Measurements from ENCODE around the gene MORN3.
"Not testable (repeated sequence)": the region's sequence is repeated elsewhere in the genome, so short reads cannot be mapped to it uniquely, and the experiment has no call there.

MORN3 gene

DNA sequence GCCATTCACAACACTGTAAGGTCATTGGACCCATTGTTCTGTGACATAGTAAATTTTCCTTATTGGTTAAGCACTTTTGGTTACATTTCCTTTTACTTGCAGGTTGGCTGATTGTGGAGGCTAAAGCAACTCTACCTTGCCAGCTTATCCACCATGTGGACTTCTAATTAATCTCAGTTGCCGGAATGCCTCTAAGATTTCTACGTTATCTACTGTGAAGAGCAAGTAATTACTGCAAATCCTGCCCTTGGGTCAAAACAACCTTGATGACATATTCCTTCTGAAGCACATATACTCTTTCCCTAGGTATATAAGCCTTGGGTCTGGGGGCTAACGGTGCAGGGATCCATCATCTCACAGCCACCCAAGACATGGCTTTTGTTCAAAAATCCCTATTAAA lies 19.5 kb upstream of the MORN3 start:
- peaks cover 2% of the 10 kb centered on the region; the same call in 1 of the 2 replicates for H3K4me1 ChIP-seq (ENCODE audit: control insufficient read depth, insufficient read depth, low read length)
- no peak overlapping the region for H3K27ac ChIP-seq (ENCODE audit: low read depth, low read length)

DNA sequence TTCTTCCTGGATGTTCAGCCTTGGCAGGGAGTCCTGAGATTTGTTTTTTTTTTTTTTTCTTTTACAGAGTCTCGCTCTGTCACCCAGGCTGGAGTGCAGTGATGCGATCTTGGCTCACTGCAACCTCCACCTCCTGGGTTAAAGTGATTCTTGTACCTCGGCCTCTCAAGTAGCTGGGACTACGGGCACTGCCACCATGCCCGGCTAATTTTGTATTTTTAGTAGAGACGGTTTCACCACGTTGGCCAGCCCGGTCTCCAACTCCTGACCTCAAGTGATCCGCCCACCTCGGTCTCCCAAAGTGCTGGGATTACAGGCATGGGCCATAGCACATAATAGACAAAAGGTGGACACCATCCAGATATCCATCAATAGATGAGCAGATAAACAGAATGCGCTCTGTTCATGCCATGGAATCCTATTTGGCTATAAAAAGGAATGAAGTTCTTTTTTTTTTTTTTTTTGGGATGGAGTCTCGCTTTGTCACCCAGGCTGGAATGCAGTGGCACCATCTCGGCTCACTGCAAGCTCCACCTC lies 10.3 kb upstream of the MORN3 start:
- not testable (repeated sequence) for H3K4me1 ChIP-seq (ENCODE audit: control insufficient read depth, insufficient read depth, low read length); H3K36me3 ChIP-seq (ENCODE audit: control insufficient read depth, insufficient read depth, low read length); H3K27ac ChIP-seq (ENCODE audit: low read depth, low read length); H3K9ac ChIP-seq (ENCODE audit: low read length); H3K27me3 ChIP-seq (ENCODE audit: control insufficient read depth, insufficient read depth, low read length); H3K4me3 ChIP-seq (ENCODE audit: low read depth, low read length); H3K9me3 ChIP-seq (ENCODE audit: control insufficient read depth, insufficient read depth, low read depth, low read length)

More for the DNA sequence above, 19.5 kb upstream of the MORN3 start:
- Histone ChIP-seq H3K9ac (ENCODE audit: low read length) (no peak overlapping the region), H3K27me3 (ENCODE audit: control insufficient read depth, insufficient read depth, low read length) (no peaks in the 10 kb centered on the region), H3K36me3 (ENCODE audit: control insufficient read depth, insufficient read depth, low read length) (no peaks in the 10 kb centered on the region), H3K4me3 (ENCODE audit: low read depth, low read length) (no peak overlapping the region), H3K9me3 (ENCODE audit: control insufficient read depth, insufficient read depth, low read depth, low read length) (no peaks in the 10 kb centered on the region)

DNA sequence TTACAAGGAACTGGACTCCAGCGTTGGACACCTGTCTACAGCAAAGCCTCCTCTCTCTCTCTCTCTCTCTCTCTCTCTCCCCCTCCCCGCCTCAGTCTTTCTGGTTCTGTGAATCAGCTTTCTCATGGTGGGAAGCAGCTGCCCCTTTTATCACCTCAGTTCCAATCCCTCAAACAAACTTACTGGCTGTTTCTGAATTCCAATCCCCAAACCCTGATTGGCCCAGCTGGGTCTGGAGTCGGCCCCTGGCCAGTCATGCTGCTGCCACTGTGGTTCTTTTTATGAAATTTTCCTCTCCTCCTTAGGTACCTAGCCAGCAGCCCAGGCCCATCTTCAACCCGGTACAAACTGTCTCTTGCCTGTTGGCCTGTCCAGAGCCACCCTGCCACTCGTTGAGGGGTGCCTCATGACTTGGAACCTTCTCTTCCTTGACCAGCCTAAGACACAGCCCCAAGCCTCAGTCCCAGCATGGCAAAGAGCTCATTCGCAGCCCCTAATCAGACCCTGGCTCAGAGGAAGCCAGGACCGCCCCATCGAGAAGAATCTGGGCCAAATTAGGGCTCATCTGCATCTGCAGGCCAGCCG lies 9.4 kb upstream of the MORN3 start:
- H3K4me3 ChIP-seq (ENCODE audit: low read depth, low read length): no peak overlapping the region
- H3K27ac ChIP-seq (ENCODE audit: low read depth, low read length): no peak overlapping the region
- peak overlapping the region; percentile 13 for H3K9ac ChIP-seq (ENCODE audit: low read length)

DNA sequence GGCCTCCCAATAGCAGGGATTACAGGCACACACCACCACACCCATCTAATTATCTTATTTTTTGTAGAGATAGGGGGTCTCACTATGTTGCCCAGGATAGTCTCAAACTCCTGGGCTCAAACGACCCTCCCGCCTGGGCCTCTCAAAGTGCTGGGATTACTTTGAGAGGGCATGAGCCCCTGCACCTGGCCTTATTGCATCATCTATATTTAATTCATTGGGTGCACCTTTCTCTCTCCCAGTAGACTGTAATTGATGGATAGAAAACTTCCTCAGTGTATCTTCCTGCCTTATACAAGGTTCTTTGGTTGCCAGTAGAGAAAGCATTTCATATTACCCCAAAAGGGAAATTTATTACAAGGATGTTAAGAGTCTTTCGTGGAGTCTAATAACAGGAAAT lies 8.9 kb upstream of the MORN3 start:
- Histone ChIP-seq H3K9me3 (ENCODE audit: control insufficient read depth, insufficient read depth, low read depth, low read length) (no peaks in the 10 kb centered on the region), H3K36me3 (ENCODE audit: control insufficient read depth, insufficient read depth, low read length) (no peaks in the 10 kb centered on the region), H3K4me3 (ENCODE audit: low read depth, low read length) (no peak overlapping the region), H3K4me1 (ENCODE audit: control insufficient read depth, insufficient read depth, low read length) (peaks cover 9% of the 10 kb centered on the region), H3K27me3 (ENCODE audit: control insufficient read depth, insufficient read depth, low read length) (no peaks in the 10 kb centered on the region), H3K27ac (ENCODE audit: low read depth, low read length) (no peak overlapping the region), H3K9ac (ENCODE audit: low read length) (no peak overlapping the region)

More for the DNA sequence above, 9.4 kb upstream of the MORN3 start:
- no peaks in the 10 kb centered on the region for H3K36me3 ChIP-seq (ENCODE audit: control insufficient read depth, insufficient read depth, low read length)
- H3K9me3 ChIP-seq (ENCODE audit: control insufficient read depth, insufficient read depth, low read depth, low read length): no peaks in the 10 kb centered on the region
- H3K27me3 ChIP-seq (ENCODE audit: control insufficient read depth, insufficient read depth, low read length): no peaks in the 10 kb centered on the region
- H3K4me1 ChIP-seq (ENCODE audit: control insufficient read depth, insufficient read depth, low read length): peaks cover 7% of the 10 kb centered on the region; the same call in 1 of the 2 replicates

DNA sequence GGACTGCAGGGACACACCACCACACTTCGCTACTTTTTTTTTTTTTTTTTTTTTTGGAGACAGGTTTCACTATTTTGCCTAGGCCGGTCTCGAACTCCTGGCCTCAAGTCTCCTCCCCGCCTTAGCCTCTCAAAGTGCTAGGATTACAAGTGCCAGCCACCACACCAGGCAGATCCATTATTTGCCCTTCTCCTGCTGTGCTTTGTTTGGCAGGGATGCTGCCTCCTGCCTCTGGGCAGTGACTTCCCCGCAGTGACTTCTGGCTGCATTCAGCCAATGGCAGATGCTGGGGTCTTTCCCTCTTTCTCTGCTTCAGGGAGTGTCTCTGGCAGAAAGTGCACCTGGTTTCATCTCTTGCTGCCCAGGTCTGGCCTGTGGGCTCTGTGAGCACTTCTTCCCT lies 6.7 kb upstream of the MORN3 start:
- H3K9ac ChIP-seq (ENCODE audit: low read length): no peak overlapping the region
- H3K9me3 ChIP-seq (ENCODE audit: control insufficient read depth, insufficient read depth, low read depth, low read length): no peaks in the 10 kb centered on the region
- peaks cover 22% of the 10 kb centered on the region for H3K4me1 ChIP-seq (ENCODE audit: control insufficient read depth, insufficient read depth, low read length)
- no peak overlapping the region for H3K4me3 ChIP-seq (ENCODE audit: low read depth, low read length)
- H3K27ac ChIP-seq (ENCODE audit: low read depth, low read length): no peak overlapping the region
- no peaks in the 10 kb centered on the region for H3K36me3 ChIP-seq (ENCODE audit: control insufficient read depth, insufficient read depth, low read length)
- H3K27me3 ChIP-seq (ENCODE audit: control insufficient read depth, insufficient read depth, low read length): no peaks in the 10 kb centered on the region

DNA sequence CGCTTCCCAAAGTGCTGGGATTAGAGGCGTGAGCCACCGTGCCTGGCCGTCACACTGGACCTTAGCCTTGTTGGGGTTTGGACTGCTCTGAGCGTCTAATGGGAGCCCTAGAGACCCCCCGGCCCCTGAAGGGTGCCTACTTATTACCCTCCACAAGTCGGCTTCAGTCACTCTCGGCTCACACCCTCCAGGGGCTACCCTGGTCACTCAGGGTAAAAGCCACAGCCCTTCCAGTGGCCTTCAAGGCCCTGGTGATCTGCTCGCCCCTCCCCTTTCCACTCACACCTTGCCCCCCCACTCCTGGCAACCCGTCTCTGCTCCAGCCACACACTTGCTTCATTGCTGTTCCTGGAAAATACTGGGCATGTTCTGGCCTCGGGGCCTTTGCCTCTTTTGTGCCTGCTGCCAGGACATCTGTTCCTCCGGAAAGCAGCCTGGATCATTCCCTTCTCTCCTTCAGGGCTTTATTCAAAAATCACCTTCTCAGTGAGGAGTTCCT lies 3.6 kb upstream of the MORN3 start:
- Histone ChIP-seq H3K9me3 (ENCODE audit: control insufficient read depth, insufficient read depth, low read depth, low read length) (no peaks in the 10 kb centered on the region), H3K4me1 (ENCODE audit: control insufficient read depth, insufficient read depth, low read length) (peaks cover 22% of the 10 kb centered on the region), H3K9ac (ENCODE audit: low read length) (peak overlapping the region; percentile 27), H3K27ac (ENCODE audit: low read depth, low read length) (peak overlapping the region; percentile 71; the same call in 1 of the 2 replicates), H3K4me3 (ENCODE audit: low read depth, low read length) (peak overlapping the region; percentile 63), H3K36me3 (ENCODE audit: control insufficient read depth, insufficient read depth, low read length) (no peaks in the 10 kb centered on the region), H3K27me3 (ENCODE audit: control insufficient read depth, insufficient read depth, low read length) (no peaks in the 10 kb centered on the region)

DNA sequence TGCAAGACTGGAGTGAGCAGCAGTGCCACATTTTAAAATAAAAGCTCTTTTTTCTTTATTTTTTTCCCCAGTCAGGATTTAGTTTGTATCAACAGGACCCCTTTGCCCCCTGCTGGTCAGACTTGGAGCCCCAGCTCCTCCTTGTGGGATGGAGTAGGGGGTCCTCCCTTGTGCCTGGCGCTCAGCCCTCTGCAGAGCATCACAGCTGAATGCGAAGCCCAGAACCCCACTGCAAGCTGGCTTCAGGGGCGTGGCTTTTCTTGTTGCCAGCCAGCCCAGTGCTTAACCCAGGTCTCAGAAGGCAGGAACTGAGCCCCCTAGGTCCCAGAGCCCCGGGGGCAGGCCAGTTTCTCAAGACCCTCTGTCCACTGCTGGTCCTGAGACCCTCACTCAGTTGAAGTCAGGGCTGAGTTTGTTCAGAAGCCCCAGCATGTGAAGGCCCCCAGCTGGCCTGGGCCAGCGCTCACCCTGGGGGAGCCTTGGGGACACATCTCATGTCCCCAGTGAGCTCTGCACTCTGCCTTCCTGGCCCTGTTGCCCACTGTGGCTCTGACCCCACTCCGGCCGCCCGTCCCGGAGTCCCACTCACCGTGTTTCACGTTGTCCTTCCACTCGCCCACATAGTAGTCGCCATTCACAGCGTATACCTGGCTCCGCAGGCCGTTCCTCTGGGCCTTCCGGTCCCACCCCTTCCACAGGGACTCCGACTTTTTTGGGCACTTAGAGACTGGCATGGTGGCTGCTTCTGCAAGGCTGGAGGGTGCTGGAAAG lies 519 bp downstream of the MORN3 start:
- no peak overlapping the region for H3K27ac ChIP-seq (ENCODE audit: low read depth, low read length)
- H3K9ac ChIP-seq (ENCODE audit: low read length): peak overlapping the region; percentile 56
- no peaks in the 10 kb centered on the region for H3K36me3 ChIP-seq (ENCODE audit: control insufficient read depth, insufficient read depth, low read length)
- H3K9me3 ChIP-seq (ENCODE audit: control insufficient read depth, insufficient read depth, low read depth, low read length): no peaks in the 10 kb centered on the region
- no peak overlapping the region for H3K4me3 ChIP-seq (ENCODE audit: low read depth, low read length)
- peaks cover 22% of the 10 kb centered on the region for H3K4me1 ChIP-seq (ENCODE audit: control insufficient read depth, insufficient read depth, low read length)
- H3K27me3 ChIP-seq (ENCODE audit: control insufficient read depth, insufficient read depth, low read length): no peaks in the 10 kb centered on the region

DNA sequence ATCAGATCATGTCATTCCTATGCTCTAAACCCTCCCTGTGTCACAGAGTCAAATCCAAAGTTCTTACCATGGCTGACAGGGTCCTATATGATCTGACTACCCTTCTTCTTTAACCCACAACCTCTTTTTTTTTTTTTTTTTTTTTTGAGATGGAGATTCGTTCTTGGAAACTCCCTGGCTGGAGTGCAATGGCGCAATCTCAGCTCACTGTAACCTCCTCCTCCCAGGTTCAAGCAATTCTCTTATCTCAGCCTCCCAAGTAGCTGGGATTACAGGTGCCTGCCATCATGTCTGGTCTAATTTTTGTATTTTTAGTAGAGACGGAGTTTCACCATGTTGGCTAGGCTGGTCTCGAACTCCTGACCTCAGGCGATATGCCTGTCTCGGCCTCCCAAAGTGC lies 2.6 kb downstream of the MORN3 start:
- not testable (repeated sequence) for H3K36me3 ChIP-seq (ENCODE audit: control insufficient read depth, insufficient read depth, low read length); H3K9me3 ChIP-seq (ENCODE audit: control insufficient read depth, insufficient read depth, low read depth, low read length); H3K27ac ChIP-seq (ENCODE audit: low read depth, low read length); H3K9ac ChIP-seq (ENCODE audit: low read length); H3K4me3 ChIP-seq (ENCODE audit: low read depth, low read length); H3K27me3 ChIP-seq (ENCODE audit: control insufficient read depth, insufficient read depth, low read length)
- peaks cover 11% of the 10 kb centered on the region for H3K4me1 ChIP-seq (ENCODE audit: control insufficient read depth, insufficient read depth, low read length)

DNA sequence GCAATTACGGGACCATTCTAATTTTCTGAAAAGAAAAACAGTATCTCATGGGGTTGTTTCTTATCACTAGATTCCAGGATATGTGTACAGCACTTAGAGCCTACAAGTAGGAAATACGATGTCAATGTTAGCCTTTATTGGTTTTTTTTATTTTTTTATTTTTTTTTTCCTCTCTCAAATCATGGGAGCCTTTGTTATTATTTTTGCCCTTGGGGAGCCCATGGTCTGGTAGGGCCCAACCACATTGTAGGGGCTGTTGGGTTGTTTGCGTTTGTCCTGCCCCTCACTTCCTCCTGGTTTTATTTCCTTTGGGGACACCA lies 5.9 kb downstream of the MORN3 start:
- H3K27me3 ChIP-seq (ENCODE audit: control insufficient read depth, insufficient read depth, low read length): no peaks in the 10 kb centered on the region
- peaks cover 9% of the 10 kb centered on the region for H3K4me1 ChIP-seq (ENCODE audit: control insufficient read depth, insufficient read depth, low read length)
- no peak overlapping the region for H3K9ac ChIP-seq (ENCODE audit: low read length)
- H3K36me3 ChIP-seq (ENCODE audit: control insufficient read depth, insufficient read depth, low read length): no peaks in the 10 kb centered on the region
- H3K4me3 ChIP-seq (ENCODE audit: low read depth, low read length): no peak overlapping the region
- no peaks in the 10 kb centered on the region for H3K9me3 ChIP-seq (ENCODE audit: control insufficient read depth, insufficient read depth, low read depth, low read length)
- no peak overlapping the region for H3K27ac ChIP-seq (ENCODE audit: low read depth, low read length)

DNA sequence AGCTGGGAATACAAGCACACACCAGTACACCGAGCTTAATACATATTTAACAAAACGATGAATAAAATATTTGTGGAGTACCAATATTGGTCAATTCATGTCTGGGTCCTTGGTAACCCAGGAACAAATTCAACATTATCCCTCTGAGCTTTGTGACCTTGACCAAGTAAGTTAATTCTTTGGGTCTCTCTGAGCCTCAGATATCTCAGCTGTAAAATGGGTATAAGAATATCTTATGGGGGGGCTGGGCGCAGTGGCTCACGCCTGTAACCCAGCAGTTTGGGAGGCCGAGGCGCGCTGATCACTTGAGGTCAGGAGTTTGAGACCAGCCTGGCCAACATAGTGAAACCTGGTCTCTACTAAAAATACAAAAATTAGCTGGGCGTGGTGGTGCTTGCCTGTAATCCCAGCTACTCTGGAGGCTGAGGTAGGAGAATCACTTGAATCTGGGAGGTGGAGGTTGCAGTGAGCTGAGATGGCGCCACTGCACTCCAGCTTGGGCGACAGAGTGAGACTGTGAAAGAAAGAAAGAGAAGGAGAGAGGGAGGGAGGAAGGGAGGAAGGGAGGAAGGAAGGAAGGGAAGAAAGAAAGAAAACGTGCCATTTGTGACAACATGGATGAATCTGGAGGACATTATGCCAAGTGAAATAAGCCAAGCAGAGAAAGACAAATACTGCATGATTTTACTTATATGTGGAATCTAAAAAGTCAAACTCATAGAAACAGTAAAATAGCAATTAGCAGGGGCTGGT lies 7.9 kb downstream of the MORN3 start:
- not testable (repeated sequence) for H3K27ac ChIP-seq (ENCODE audit: low read depth, low read length); H3K9ac ChIP-seq (ENCODE audit: low read length); H3K36me3 ChIP-seq (ENCODE audit: control insufficient read depth, insufficient read depth, low read length); H3K27me3 ChIP-seq (ENCODE audit: control insufficient read depth, insufficient read depth, low read length); H3K4me3 ChIP-seq (ENCODE audit: low read depth, low read length); H3K9me3 ChIP-seq (ENCODE audit: control insufficient read depth, insufficient read depth, low read depth, low read length)
- H3K4me1 ChIP-seq (ENCODE audit: control insufficient read depth, insufficient read depth, low read length): peaks cover 20% of the 10 kb centered on the region

Measured in HUES6 (cell line).